Testis (tissue), 2 donors: Measurements from ENCODE around the gene LPIN1.

Source experiments
- CTCF ChIP-seq, 3 experiments: fragments of 450-650 bp in 2 of 3; fragments of 200-600 bp in 1 of 3; sonication (generic) in 1 of 3; IDR thresholded peaks; one replicate each; pipeline ENCODE4 v1.5.1; 2016 to 2019; ENCODE audit warnings: antibody characterized with exemption in 3 of 3, mild to moderate bottlenecking in 2 of 3, moderate library complexity in 1 of 3
- POLR2A ChIP-seq: fragments of 450-650 bp; IDR thresholded peaks from one replicate; pipeline ENCODE4 v1.6.1; 2017; ENCODE audit warnings: antibody characterized with exemption, mild to moderate bottlenecking, moderate library complexity

- TF ChIP-seq CTCF (IDR thresholded peaks at IDR 0.05) (no peak), POLR2A (no peak)
Observed at GRCh38 chr2:11828933-11829323, 82.5 kb downstream of the LPIN1 start.
